Left ventricle myocardium superior (tissue), 1 donor: Measurements from ENCODE around the gene PITPNM1. TPM values are rescaled to one million over a fixed set of nuclear protein-coding genes. Genes with fewer than 3 reads are reported as not detected.
"Not testable (repeated sequence)": the region's sequence is repeated elsewhere in the genome, so short reads cannot be mapped to it uniquely, and the experiment has no call there.

Source experiments
- ATAC-seq: fragments of 200-7000 bp; cut with Tn5 transposase; one replicate; pipeline ENCODE4 v1.9.1; 2020; ENCODE audit warnings: mild to moderate bottlenecking, moderate library complexity
- DNase-seq: peaks from one replicate; pipeline ENCODE4 v3.0.0-alpha.2; 2020
- intact Hi-C: fragments of 100-400 bp; cut with micrococcal nuclease; formaldehyde crosslinking; loops from one replicate; pipeline ENCODE4 v1.11.0; 2022
- long read RNA-seq: library from polyadenylated mRNA; unstranded; transcript quantifications from one replicate; pipeline ENCODE4 v2.0.0, GENCODE V29; 2021
- total RNA-seq: library from RNA; stranded (reverse); fragmentation: NEBNext Ultra II Directional; extraction: Animal tissue kit (Norgen Biotek cat#: 25700); gene quantifications from one replicate; pipeline ENCODE4 v1.2.1, GENCODE V29; 2021
- donor health status: DM: no; HTN: yes; CAD: no; lungs with severe emphysema.

Gene PITPNM1
- total RNA-seq, result 45.5 TPM
- long read RNA-seq, partial matches to known transcripts, result 86 of 94 reads
- long read RNA-seq, other reads (novel, unspliced or antisense), result 8 of 94 reads

DNA sequence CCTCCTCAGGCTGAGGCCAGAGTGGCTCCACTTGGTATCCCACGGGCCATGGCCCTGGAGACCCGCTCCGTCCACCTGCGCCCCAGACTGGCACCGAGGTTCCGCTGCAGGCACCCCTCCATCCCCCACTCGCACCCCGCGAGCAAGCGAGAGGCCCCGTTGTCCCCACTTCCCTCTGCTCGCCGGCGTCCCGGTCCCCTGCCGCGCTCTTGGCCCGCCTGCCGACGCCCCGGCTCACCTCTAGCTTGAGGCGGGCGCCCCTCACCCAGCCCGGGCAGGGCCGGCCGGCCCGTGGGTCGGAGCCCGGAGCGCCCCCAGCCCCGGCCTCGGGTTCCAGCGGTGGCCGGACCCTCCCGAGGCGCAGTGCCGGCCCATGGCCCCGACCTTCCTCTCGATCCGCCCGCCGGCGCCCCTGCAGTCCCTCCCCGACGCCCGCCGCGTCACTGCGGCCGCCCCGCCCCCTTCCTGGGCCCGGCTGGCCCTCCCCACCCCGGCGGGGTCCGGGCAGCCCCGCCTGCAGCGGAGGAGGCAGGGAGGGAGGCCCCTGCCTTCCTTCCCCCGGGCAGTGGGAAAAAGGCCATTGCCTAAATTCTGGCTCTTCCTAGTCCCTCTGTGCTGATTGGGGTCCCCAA lies at the start of gene PITPNM1:
Gene PITPNM1 (minus strand): TSS at position 414 of the 632 bp plus-strand sequence. CDS start 1,183 bp downstream, outside the sequence.
- peak; percentile 90 for DNase-seq
- intact Hi-C loops, result no loop called here
- ATAC-seq, result peak; percentile 62

DNA sequence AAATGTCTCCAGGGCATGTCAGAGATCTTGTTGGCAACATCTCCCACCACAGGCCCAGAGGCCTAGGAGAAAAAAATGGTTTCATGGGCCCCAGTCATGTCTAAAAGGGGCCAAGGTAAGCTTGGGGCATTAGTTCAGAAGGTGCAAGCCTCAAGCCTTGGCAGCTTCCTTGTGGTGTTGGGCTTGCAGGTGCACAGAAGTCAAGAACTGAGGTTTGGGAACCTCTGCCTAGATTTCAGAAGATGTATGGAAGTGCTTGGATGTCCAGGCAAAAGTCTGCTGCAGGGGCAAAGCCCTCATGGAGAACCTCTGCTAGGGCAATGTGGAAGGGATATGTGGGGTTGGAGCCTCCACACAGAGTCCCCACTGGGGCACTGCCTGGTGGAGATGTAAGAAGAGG lies 46.5 kb upstream of the PITPNM1 start:
- ATAC-seq, result not testable (repeated sequence)

DNA sequence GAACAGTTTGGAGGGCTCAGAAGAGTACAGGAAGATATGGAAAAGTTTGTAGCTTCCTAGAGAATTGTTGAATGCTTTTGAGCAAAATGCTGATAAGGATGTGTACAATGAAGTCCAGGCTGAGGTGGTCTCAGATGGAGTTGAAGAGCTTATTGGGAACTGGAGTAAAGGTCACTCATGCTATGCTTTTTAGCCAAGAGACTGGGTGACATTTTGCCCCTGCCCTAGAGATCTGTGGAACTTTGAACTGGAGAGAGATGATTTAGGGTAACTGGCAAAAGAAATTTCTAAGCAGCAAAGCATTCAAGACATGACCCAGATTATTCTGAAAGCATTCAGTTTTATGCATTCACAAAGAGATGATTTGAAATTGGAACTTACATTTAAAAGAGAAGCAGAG lies 46.0 kb upstream of the PITPNM1 start:
- ATAC-seq (no peak), DNase-seq (no peak)
- intact Hi-C loops, result no loop called here

More for the DNA sequence above, 46.5 kb upstream of the PITPNM1 start:
- DNase-seq, intact Hi-C loops: not testable (repeated sequence)

DNA sequence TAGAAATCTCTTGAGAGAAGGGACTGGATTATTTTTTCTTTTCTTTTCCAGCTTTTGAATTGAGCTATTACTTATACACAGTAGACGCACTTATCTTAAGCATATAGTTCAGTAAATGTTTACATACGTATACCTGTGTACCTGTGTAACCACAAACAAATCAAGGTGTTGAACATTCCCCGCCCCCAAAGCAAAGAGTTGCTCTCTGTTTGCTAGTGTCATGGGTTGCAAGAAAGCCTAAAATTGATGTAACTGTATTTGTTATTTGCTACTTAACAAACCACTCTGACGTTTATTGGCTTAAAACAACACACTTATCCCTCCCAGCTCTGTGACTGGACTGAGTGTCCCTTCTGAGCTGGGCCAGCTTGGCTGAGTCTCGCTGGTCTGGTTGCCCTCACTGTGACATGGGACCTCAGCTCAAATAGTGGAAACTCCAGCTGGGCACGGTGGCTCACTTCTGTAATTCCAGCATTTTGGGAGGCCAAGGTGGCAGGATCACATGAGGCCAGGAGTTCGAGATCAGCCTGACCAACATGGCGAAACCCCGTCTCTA lies 43.5 kb upstream of the PITPNM1 start:
- intact Hi-C loops, result no loop called here
- ATAC-seq (no peak), DNase-seq (no peak)

DNA sequence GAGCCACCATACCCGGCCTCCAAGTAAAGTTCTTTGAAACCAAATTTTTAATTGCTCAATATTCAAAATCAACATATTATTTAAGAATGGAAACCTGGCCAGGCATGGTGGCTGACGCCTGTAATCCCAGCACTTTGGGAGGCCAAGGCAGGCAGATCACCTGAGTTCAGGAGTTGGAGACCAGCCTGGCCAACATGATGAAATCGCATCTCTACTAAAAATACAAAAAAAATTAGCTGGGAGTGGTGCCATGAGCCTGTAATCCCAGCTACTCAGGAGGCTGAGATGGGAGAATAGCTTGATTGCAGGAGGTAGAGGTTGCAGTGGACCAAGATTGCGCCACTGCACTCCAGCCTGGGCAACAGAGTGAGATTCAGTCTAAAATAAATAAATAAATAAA lies 42.9 kb upstream of the PITPNM1 start:
- DNase-seq, intact Hi-C loops, ATAC-seq: not testable (repeated sequence)

DNA sequence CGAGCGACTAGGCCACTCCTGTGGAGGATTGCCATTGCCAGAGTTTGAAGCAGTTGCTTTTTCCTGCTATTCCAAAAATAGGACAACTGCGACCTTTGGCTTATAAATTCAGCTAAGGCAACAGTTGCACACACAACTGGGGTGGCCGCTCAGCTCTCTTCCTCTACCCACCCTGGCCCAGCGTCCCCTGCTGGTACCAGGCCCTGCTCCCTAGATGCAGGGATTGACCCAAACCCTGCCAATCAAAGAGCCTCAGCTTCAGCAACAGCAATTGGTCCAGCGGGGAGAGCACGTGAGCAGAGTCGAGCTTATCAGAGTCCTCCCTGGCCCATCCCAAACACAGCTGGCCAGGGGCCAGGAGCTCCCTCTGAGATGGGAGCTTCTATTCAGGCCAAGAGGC lies 40.1 kb upstream of the PITPNM1 start:
- ATAC-seq (peak; percentile 91), DNase-seq (peak; percentile 85)
- intact Hi-C loops, result no loop called here

DNA sequence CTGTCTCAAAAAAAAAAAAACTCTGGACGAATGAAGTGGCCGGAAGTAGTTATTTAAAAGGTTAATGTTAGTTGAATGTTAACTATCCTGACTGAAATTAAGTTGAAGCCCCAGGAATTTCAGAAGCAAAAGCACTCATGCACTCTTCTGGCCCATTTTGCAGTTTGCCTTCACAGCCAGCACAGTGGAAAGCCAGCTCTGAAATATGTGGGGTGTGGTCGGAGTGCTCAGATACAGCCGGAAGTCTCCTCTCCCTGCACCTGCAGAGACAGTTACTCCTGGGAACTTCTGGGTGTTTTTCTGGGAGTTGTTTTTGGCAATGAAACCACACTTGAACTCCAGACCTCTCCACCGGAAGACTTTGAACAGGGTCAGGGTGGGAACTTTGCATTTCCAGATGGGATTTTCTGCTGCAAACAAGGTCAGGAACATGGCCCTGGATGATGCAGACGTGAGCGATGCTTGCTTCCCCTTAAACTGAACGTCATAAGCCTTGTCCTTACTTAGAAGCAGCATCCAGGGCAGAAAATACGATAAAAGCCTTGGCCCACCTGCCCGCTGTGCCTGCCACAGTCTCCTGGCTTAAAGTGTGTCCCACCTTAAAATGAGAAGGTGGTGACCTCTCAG lies 39.6 kb upstream of the PITPNM1 start:
- ATAC-seq (peak; percentile 50), DNase-seq (no peak)
- intact Hi-C loops, result no loop called here

DNA sequence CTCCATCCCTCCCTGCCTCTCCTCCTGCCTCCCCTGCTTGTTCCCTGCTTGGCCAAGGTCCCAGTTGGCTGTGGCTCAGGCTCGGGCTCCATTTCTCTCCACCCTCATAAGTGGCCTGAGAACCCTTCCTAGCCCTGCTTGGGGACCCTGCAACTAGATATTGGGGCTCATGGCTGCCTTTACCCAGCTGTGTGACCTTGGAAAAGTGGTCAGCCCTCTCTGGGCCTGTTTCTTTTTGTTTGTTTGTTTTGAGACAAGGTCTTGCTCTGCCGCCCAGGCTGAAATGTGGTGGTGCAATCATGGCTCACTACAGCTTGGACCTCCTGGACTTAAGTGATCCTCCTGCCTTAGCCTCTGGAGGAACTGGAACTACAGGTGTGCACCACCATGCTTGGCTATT lies 38.4 kb upstream of the PITPNM1 start:
- DNase-seq (no peak), ATAC-seq (no peak)
- intact Hi-C loops, result no loop called here

DNA sequence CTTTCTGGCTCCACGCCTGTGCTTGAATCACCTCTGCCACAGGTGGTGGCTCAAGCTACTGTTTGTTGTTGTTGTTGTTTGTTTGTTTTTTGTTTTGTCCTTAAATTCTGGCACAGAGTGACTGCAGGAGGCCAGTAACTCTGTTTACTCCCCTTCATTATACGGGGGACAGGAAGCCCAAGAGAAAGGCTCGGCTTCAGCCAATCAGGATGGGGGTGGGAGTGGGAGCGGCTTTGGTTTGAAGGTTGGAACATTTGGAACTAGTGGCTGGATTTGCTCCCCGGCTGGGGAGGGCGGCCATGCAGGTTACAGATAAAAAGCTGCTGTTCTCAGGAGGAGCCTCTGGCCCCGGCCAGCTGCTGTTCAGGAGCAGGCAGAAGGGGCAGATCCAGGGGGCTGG lies 37.8 kb upstream of the PITPNM1 start:
- no peak for DNase-seq
- no peak for ATAC-seq
- intact Hi-C loops, result no loop called here

DNA sequence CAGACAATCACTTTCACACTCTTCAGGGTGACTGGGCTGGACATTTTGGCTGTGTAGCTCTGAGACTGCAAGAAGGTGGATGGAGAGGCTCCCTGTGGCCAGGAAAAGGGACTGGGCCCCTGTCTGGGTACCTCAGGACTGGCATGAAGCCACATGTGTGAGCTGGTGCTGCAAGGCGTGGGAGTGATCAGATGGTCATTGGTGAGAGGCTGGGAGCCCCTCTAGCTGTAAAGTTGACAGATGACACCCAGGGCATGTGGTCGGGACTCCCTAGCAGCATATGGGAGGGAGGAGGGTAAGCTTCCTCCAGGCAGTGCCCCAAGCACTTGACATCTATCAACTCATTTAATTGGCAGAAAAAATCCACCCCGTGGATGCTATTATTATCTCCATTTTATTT lies 37.0 kb upstream of the PITPNM1 start:
- intact Hi-C loops, result no loop called here
- DNase-seq (no peak), ATAC-seq (no peak)

DNA sequence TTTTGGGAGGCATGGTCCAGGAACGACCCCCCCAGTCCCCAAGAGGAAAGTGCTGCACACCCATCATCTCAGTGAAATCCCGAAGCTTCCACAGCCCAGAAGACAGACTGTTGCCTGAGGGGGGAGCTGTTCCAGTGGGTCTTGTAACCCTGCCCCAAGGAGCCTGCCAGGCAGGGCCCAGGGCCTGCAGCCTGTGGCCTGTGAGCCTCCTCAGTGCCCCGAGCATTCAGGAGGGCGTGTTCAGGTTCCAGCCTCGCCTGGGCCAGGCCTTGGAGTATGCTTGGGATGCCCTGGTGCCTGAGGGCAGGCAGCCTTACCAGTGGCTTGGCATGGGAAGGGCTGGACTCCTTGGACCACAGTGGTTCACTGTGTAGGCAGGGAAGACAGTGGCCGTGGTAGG lies 36.0 kb upstream of the PITPNM1 start:
- intact Hi-C loops, result no loop called here
- DNase-seq, result no peak
- ATAC-seq, result no peak

DNA sequence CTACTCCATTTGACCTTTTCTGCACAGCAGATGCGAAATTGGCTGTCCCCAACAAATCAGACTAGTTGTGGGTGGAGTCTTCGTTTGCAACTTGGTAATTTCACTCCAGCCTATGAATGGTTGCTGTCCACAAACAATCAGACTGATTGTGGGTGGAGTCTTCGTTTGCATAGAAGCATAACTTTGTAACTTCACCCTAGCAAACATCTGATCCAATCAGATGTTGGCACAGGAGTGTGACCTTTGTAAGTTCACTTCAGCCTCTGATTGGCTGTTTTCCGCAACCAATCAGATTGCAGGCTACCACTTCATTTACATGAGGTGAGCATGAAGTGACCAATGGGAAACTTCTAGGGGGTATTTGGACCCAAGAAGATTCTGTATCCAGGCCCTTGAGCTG lies 34.4 kb upstream of the PITPNM1 start:
- no peak for ATAC-seq
- intact Hi-C loops, result no loop called here
- DNase-seq, result no peak

DNA sequence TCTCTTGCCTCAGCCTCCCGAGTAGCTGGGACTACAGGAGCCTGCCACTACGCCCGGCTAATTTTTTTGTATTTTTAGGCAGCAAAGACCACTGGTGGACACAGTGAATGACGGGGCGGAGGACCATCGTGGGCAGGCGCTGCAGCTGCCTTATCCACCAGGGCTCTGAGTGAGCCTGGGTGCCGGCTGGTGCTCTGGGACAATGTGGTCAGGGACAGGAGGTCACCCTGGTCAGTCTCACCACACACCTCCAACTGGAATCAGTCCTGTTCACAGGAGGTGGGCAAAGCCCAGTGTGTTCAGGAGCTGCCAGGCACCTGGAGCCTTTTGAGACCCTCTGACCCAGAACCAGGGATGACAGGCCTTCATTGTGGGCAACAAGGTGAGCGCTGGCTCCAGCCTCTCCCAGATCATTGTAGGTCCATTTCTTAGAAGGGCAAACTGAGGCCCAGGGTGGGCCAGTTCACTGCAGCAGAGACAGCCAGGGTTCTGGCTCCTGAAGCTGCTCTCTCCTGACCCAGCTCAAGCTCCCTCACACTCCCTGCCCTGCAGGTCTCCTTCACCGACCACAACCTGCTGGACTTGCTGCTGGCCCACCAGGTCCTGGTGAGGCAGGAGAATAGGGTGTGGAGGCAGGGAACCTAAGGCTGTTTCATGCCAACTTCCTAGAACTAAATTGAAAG lies 33.8 kb upstream of the PITPNM1 start:
- ATAC-seq (no peak), DNase-seq (no peak)
- intact Hi-C loops, result no loop called here

DNA sequence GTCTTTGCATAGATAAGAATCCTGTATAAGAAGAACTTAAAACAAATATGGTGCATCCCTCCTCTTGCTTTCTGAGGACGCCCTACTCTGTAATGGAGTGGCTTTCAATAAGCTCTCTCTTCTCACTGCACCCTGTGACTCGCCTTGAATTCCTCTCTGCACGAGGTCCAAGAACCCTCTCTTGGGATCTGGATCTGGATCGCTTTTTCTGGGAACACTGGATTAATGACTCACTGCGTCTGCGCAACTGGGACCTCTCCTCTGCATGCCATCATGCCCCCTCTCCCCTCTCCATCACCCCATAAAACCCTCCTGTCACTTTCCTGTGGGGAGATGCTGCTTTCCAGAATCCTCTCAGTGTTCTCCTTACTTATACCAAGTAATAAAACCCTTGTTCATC lies 33.1 kb upstream of the PITPNM1 start:
- ATAC-seq, result peak; percentile 38
- intact Hi-C loops, result no loop called here
- DNase-seq, result no peak

DNA sequence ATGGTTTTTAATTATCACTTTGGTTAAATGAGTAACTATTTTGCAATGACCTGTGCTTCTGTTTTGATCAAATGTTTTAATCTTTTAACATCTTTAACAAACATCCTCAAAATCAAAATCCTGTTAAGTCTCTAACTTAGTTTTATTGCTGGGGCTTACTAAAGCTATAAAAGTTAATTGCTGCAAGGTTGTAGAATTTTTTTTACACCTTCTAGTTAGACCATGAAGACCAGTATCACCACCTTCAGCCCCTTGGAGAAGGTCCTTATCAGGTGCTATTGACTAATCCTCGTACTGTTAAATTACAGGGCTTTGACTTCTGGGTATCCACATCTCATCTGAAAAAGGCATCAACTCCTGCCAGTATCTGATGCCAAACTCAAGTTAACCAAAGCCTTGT lies 30.4 kb upstream of the PITPNM1 start:
- no peak for ATAC-seq
- DNase-seq, result no peak
- intact Hi-C loops, result no loop called here

DNA sequence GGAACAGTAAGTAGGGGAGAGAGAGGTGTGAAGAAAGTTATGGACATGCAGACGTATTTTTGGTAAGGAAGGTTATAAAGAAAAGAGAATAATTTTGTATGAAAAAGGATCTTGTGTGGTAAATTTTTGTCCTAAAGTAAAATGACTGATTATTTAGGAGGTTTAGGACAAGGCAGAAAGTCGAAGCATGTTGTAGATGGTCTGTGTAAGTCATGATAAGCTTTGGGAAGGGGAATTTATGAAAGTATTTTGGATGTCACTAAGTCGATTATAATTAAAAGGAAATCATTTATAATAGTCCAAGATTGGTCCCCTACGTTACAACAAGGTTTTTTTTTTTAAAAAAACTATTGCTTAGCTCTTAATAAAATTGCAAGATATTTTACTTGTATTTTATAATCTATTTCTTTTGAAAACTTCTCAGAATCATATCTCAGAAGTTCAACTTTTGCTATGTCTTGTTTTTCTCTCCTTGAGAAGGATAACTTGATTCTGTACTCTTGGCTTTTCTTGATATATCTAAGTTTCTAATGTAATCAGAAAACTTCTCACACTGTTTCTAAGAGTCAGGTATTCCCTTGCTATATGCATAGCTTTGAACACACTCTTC lies 29.0 kb upstream of the PITPNM1 start:
- intact Hi-C loops, result no loop called here
- ATAC-seq (no peak), DNase-seq (no peak)

DNA sequence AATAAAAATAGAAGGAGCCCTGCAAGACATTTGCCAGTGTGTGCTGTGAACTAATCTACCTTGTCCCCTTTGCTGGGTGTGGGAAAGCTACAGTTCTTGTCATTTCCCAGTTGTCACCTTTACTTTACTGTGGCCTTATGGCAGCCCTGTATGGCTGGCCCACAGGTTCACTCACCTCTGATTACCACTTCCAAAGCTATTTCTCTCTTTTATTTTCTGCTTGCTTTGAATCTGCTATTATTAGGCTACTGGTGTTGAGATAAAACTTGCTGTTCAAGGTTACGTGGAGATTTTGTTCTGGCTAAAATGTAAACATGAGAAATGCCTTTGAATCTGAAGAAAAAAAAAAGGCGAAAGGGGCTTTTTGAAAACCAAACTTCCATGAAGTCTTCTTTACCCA lies 27.7 kb upstream of the PITPNM1 start:
- no peak for DNase-seq
- ATAC-seq, result no peak
- intact Hi-C loops, result no loop called here

DNA sequence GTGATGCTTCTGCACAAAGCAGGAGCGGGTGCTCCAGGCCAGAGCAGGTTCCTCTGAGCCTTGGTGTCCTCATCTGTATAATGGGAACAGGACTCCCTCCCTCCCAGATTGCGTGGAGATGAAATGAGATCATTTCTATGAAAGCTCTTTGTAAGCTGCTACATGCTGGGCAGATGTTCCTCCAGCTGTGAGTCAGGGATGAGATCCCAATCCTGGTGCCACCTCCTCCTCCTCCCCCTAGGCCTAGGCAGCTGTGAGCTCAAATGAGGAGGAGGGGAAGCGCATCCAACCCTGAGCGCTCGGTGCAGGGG lies 25.1 kb upstream of the PITPNM1 start:
- intact Hi-C loops, result no loop called here
- DNase-seq (no peak), ATAC-seq (no peak)

DNA sequence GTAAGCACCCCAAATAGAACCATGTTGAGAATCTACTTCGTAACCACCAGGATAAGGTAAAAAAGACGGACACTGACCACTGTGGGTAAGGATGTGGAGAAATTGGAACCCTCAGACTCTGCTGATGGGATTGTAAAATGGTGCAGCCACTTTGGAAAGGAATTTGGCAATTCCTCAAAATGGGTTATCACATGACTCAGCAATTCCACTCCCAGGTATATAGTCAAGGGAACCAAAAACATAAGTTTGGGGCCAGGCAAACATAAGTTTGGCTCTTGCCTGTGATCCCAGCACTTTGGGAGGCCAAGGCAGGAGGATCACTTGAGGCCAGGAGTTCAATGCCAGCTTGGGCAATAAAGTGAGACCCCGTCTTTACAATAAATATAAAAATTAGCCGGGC lies 23.2 kb upstream of the PITPNM1 start:
- DNase-seq, result no peak
- ATAC-seq, result no peak
- intact Hi-C loops, result no loop called here
